Neural cell (in vitro differentiated cells): ENCODE results near the gene RPL14.

Source experiments
- CTCF ChIP-seq: fragments of 450-650 bp; IDR thresholded peaks from 2 replicates; pipeline ENCODE4 v1.5.1; 2014; ENCODE audit warnings: antibody characterized with exemption, mild to moderate bottlenecking, moderate library complexity; ENCODE audit not compliant: poor library complexity, severe bottlenecking
- EP300 ChIP-seq: fragments of 450-650 bp; conservative IDR thresholded peaks from 2 replicates; pipeline ENCODE4 v1.6.1; 2014; ENCODE audit warnings: antibody characterized with exemption, mild to moderate bottlenecking, moderate library complexity; ENCODE audit not compliant: poor library complexity, severe bottlenecking
- EZH2 ChIP-seq: fragments of 200-600, 300-800 bp; shearing (Covaris generic), sonication (generic); IDR thresholded peaks from 2 replicates; pipeline ENCODE4 v1.6.1; 2014; ENCODE audit warnings: antibody characterized with exemption, low read length, borderline replicate concordance, mild to moderate bottlenecking; ENCODE audit not compliant: insufficient read depth, poor library complexity, severe bottlenecking
- MXI1 ChIP-seq: fragments of 450-650 bp; conservative IDR thresholded peaks from 2 replicates; pipeline ENCODE4 v1.6.1; 2014; ENCODE audit warnings: antibody characterized with exemption, mild to moderate bottlenecking; ENCODE audit not compliant: poor library complexity, severe bottlenecking
- REST ChIP-seq: IDR thresholded peaks from 2 replicates; pipeline ENCODE4 v1.6.1; 2012; ENCODE audit warnings: borderline replicate concordance

DNA sequence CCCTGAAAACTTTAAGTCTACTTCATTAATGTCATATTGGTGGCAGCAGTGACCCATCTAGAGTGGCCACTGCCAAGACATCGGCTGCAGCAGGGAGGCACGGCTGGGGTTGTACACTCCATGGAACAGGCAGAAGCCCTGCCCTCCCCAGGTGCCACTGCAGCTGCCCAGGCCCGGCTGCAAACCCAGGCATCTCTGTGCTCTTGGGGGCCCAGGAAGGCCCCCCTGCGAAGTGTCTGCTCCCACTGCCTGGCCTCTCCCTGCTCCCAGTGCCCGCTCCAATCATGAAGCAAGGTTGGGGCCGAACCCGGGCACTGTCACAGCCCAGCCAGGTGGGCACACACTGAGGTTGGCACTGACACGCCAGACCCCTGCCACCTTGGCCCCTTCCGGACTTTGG lies 12.1 kb upstream of the RPL14 start:
- no peak for TF ChIP-seq CTCF
- TF ChIP-seq MXI1: no peak
- no peak for TF ChIP-seq EP300
- no peak for TF ChIP-seq REST
- no peak for TF ChIP-seq EZH2
